Superior temporal gyrus (tissue), 1 donor: ENCODE results near the gene WDR76.
"Not testable (repeated sequence)": the region's sequence is repeated elsewhere in the genome, so short reads cannot be mapped to it uniquely, and the experiment has no call there.

Source experiments
- DNase-seq: peaks from one replicate; pipeline ENCODE4 v3.0.0-alpha.2; 2016; ENCODE audit errors: extremely low spot score

The WDR76 gene

DNA sequence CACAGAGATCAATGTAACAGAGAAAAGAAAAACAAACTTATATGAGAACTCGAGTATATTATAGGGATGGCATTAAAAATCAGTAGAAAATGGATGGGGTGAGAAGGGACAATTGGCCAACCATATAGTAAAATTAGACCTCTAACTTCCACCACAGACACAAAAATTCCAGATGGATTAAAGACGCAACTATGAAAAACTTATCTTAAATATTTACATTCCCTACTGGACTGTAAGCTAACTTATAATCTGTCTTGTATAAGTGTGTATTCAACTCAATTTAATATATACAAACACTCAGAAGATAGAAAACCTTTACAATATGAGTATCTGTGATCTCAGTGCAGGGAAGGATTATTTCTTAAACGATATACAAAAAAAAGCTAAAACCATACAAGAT lies 5.3 kb upstream of the WDR76 start:
- DNase-seq, result no peak

DNA sequence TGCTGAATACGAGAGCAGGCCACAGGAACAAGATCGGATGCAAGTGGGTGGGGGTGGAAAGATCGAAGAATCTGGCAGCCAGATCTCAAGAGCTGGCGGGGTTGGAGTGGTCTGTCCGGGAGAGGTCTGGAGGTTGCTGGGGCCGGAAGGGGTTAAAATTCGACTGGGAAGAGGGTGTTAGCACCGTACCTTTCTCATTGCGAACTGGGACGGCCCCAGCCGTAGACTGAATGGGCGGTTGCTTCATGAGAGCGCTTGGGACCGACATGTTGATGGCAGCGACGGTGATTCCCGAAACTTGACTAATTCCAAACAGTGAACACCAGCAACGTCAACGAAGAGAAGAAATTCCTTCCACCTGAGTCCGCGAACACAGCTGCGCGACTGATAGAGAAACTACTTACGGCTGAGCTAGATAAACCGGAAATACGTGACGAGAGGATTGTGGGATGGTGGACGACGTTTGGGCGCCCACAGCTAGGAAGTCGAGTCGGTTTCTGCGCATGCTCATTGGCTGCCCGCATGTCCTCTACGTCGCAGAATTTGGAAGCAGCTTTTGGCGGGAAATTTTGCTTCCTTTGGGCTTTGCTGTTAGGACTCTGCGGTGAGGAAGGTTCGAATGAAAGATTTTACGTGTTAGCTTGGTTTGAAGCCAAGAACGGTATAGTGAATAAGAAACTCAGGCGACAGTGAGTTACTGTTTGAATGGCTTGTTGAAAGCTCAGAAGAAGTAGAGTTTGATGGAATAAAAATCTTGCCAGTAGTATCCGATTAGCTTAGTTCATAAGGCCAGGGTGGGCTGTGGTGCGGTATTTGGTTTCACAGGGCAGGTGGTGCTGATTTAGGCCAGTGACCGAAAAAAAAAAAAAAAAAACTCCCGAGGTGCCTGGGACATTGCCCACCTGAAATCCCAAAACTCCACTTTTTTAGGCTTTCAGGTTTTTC lies 2.2 kb upstream of the WDR76 start, which contains the start of gene MFAP1:
Gene MFAP1 (minus strand): TSS at position 389 of the 945 bp plus-strand sequence. CDS start 121 bp downstream, at position 268.
- peak; percentile 100 for DNase-seq

DNA sequence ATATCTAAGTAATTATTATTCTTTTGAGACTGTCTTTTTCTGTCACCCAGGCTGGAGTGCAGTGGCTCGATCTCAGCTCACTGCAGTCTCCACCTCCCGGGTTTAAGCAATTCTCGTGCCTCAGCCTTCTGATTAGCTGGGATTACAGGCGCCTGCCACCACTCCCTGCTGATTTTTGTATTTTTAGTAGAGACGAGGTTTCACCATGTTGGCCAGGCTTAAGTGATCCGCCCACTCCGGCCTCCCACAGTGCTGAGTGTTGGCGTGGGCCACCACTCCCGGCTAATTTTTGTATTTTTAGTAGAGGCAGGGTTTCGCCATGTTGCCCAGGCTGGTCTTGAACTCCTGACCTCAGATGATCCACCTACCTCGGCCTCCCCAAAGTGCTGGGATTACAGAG lies 1.5 kb upstream of the WDR76 start:
- not testable (repeated sequence) for DNase-seq

DNA sequence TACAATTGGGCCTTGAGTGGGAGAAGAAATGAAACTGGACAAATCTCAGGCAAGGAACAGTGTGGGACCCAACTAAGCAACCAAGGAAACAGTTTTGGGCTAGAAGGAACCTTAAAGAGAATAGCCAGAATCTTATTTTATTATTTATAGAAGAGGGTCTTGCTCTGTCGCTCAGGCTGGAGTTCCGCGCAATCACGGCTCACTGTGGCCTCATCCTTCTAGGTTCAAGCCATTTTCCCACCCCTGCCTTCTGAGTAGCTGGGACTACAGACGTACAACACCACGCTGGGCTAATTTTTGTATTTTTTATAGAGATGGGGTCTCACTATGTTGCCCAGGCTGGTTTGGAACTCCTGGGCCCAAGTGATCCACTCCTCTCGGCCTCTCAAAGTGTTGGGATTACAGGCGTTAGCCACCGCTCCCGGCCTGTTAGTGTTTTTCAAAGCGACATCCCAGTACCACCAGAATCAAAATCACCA lies 734 bp upstream of the WDR76 start:
- DNase-seq, result no peak

DNA sequence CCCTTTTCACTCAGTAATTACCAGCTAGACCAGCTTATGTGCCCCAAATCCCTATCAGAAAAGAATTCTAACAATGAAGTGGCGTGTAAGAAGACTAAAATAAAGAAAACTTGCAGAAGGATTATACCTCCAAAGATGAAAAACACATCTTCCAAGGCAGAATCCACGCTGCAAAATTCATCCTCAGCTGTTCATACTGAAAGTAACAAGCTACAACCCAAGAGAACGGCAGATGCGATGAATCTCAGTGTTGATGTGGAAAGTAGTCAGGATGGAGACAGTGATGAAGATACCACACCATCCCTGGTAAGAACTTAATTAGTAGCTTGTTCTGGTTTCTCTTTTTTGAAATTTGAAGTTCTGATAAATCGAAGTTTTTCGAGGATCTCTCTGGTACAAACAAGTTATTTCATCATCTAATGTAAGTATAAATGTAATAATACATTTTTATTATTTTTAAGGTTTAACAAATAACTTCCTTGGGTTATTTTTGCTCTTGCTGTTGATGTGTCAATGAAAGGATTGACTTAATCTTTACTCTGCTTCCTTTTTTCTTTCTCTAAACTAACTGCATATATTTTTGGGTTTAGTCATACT lies 1.4 kb downstream of the WDR76 start:
- no peak for DNase-seq

DNA sequence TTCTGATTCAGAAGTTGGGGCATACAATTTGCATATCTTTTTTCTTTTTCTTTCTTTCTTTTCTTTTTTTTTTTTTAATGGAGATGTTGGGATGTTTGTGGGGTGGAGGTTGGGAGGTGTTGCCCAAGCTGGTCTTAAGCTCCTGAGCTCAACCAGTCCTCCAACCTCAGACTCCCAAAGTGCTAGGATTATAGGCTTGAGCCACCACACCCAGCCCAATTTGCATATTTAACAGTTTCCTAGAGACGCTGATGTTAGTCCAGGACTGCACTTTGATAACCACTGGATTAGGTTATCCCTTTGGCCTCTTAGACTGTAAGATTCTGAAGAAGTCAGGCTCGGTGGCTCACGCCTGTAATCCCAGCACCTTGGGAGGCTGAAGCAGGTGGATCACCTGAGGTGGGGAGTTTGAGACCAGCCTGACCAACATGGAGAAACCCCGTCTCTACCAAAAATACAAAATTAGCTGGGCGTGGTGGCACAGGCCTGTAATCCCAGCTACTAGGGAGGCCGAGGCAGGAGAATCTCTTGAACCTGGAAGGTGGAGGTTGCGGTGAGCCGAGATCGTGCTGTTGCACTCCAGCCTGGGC lies 3.2 kb downstream of the WDR76 start:
- not testable (repeated sequence) for DNase-seq

DNA sequence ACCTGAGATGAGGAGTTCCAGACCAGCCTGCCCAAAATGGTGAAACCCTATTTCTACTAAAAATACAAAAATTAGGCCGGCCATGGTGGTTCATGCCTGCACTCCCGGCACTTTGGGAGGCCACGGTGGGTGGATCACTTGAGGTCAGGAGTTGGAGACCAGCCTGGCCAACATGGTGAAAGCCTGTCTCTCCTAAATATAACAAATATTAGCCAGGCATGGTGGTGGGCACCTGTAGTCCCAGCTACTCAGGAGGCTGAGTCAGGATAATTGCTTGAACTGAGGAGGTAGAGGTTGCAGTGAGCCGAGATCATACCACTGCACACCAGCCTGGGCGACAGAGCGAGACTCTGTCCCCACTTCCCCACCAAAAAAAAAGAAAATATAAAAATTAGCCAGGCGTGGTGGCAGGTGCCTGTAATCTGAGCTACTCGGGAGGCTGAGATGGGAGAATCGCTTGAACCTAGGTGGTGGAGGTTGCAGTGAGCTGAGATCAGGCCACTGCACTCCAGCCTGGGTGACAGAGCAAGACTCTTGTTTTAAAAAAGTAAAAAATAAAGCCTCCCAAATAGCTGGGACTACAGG lies 4.0 kb downstream of the WDR76 start:
- DNase-seq, result not testable (repeated sequence)

DNA sequence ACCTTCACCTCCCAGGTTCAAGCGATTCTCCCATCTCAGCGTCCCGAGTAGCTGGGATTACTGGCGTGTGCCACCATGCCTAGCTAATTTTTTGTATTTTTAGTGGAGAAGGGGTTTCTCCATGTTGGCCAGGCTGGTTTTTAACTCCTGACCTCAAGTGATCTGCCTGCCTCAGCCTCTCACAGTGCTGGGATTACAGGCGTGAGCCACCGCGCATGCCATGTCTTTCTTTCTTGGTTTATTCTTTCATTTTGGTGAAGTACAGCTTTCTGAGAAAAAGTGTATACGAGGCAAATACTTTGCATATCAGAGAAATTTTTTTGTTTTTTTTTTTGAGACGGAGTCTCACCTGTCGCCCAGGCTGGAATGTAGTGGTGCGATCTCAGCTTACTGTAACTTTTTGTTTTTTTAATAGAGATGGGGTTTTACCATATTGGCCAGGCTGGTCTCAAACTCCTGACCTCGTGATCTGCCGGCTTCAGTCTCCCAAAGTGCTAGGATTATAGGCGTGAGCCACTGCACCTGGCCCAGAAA lies 4.8 kb downstream of the WDR76 start:
- DNase-seq, result not testable (repeated sequence)

DNA sequence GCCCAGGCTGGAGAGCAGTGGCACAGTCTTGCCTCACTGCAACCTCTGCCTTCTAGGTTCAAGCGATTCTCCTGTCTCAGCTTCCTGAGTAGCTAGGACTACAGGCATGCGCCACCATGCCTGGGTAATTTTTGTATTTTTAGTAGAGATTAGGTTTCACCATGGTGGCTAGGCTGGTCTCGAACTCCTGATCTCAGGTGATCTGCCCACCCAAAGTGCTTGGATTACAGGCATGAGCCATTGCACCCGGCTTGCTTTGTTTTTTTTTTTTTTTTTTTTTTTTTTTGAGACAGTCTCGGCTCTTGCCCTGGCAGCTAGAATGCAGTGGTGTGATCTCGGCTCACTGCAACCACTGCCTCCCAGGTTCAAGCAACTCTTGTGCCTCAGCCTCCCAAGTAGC lies 5.7 kb downstream of the WDR76 start:
- not testable (repeated sequence) for DNase-seq

DNA sequence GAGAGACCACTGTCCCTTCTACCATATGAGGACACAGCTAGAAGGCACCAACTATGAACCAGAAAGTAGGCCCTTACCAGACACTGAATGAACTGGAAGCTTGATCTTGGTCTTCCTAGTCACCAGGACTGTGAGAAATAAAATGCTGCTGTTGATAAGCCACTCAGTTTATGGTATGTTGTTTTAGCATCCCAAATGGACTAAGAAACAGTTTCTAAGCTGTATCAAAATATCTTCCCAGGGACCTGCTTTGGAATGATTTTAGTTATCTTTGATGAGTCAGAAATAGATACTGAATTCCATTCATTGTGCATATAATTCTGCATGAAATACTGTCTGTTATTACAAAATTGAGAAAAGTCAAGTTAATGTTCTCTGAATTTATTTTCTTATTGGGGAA lies 18.6 kb downstream of the WDR76 start:
- DNase-seq, result no peak

DNA sequence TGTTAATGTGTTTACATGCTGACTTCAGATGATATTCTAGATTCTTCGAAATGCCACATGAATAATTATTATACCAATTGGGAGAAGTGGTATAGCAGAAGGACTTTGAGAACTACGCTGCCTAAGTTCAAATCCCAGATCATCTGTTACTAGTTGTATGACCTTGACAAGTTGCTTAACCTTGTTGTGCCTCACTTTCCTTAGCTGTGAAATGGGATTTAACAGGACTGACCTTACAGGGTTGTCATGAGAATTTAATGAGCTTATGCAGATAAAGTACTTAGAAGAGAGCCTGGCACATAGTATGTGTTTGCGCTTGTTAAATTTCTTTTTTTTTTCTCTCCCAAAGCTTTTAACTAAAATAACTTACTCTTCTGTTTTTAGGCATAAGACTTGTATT lies 24.4 kb downstream of the WDR76 start:
- no peak for DNase-seq

DNA sequence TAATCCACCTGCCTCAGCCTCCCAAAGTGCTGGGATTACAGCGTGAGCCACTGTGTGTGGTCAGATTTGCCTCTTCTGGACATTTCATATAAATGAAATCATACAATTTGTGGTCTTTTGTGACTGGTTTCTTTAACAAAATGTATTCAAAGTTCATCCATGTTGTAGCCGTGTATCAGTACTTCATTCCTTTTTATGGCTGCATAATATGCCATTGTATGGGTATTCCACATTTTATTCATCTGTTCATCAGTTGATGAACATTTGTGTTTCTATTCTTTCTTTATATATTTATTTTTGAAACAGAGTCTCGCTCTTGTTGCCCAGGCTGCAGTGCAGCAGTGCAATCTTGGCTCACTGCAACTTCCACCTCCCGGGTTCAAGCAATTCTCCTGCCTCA lies 25.8 kb downstream of the WDR76 start:
- no peak for DNase-seq

DNA sequence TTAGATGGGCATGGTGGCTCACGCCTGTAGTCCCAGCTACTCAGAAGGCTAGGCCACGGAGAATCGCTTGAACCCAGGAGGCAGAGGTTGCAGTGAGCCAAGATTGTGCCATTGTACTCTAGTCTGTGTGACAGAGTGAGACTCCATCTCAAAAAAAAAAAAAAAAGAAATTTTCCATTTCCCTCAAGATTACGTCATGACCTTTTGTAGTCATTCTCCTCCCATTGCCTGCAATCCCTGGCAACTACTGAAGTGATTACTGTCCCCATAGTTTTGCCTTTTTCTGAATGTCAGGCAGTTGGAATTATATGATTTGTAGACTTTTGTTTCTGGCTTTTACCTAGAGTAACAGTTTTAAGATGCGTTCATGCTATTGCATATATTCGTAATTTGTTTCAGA lies 28.0 kb downstream of the WDR76 start:
- DNase-seq, result no peak

DNA sequence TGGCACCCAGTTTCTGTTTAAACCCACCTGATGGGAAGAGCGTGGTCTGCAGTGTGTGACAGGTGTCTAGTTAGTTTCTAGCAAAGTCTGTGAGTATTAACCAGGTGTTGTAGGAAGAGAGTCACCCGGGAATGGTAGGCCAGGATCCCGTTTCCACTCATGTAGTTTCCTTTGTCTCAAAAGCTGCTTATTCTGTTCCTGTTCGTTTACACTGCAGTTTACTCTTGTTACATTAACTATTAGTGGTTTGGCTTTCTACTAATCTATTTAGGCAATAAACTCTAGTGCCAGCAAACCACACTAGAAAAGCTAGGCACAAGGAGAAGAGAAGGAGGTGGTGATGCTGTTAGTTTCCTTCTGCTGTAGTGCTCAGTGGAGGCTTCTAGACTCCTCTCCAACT lies 32.7 kb downstream of the WDR76 start:
- no peak for DNase-seq

DNA sequence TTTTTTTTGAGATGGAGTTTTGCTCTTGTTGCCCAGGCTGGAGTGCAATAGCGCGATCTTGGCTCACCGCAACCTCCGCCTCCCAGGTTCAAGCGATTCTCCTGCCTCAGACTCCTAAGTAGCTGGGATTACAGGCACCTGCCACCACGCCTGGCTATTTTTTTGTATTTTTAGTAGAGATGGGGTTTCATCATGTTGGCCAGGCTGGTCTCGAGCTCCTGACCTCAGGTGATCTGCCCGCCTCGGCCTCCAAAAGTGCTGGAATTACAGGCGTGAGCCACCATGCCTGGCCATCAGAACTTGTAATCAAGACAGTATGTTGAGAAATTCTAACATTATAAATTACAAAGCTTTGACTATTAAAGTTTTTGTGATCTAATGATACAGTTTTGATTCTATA lies 39.8 kb downstream of the WDR76 start:
- DNase-seq, result not testable (repeated sequence)

DNA sequence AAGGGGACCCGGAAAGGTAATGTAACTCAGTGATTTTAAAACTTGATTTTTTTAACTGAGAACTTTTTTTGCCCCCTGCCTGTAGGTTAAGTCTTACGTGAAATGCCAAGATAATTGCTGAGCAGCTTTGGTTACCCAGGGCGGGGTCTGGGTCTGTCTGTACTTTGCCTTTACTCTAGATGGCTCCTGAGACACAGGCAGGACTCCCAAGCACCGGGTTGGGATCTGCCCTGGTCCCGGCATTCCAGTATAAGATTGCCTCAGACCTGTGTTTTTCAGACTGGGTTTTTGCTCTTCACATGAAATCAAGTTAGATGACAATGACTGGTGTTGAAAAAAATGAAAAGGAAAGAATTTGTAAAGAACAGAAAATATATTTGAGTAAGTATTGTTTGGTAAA lies 40.3 kb downstream of the WDR76 start:
- DNase-seq, result no peak

DNA sequence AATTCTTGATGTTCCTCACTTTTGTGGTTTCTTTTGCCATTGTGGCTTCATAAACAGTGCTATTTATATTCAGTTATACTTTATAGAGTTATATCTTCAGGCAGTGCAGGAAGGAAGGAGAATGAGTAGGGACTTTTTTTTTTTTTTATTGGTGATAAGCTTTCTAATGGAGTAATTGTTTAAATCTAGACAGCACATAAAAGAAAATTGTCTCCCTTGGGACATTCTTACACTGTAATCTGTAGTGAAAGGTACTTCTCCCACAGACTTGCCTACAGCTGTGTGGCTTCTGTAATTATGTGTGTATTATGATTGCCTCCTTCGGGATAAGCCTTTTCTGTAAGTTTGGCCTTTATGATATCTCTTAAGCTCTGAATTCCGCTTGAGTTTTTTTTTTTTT lies 41.6 kb downstream of the WDR76 start:
- DNase-seq, result no peak

DNA sequence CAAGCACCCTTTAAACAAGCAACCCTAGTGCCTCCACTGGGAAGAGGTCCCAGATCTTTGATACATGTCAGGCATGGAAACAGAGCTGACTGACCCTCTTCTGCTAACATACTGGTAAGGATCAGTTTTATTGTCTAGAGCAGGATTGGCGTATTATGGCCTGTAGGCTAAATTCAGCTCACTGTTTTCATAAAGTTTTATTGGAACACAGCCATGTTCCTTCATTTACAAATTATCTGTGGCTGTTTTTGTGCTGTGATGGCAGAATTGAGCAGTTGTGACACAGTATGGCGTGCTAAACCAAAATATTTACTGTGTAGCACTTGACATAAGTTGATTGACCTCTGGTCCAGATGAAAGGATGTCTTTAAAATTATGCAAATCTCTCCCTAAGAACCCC lies 45.0 kb downstream of the WDR76 start:
- DNase-seq, result no peak

DNA sequence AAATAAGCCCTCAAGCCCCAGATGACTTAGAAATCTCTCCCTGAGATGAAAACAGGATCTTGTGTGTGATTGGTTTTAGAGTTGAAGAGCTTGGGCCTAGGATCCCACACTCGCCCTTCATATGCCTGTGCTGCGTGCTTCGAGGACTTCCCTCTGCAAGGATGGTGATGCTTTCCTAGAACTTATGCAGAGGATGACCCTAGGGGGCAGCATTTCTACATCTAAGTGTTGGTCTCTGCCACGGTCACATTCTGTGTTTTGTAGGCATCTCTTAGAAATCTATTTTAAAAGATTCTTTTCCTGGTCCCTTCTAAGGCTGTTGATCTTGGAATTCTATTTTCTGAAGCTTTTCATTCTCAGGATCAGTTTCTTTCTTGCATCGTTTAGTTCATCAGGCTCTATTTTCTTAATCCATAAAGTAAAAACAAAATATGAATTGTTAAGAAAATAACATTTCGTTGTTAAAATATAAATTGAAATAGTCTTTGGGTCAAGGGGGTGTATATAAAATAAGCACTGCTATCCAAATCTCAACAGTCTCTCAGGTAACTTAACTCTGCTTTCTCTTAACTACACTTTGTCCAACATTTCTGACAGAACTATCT lies 45.7 kb downstream of the WDR76 start:
- peak; percentile 96 for DNase-seq

DNA sequence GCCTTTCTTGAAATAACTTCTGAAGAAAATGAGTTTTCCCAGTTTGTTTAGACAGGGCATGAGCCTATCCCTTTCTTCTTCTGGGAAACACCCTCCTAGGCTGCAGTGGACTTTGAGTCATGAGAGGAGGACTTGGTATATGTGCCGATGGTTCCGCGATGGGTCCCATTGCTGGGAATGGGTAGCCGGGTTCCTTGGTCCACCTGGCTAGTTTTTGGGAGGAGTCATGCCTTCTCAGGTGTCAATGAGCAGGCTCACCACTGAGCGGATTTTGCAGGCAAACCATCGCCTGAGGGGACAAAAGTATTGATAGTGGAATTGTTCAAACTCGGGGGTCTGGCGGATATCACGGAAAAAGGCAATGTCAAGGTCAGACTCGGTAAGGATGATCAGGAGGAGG lies 46.8 kb downstream of the WDR76 start:
- no peak for DNase-seq

DNA sequence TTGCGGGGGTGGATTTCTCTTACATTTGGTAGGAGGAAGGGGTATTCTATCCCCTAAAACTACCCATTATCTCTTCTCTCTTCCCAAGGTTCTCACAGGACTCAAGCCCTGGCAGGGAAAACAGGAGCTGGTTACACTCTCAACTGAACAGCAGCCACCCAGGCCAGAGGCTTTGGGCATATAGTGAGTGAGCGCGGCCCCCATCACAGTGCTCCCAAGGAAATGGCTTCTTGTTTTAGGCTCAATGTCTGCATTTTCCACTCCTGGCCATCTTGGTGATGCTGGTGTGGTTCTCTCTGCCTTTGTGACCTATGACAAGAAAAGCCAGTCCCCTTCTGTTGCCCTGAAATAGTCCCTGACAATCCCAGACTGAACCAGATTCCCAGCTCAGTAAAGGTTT lies 50.1 kb downstream of the WDR76 start:
- DNase-seq, result no peak

DNA sequence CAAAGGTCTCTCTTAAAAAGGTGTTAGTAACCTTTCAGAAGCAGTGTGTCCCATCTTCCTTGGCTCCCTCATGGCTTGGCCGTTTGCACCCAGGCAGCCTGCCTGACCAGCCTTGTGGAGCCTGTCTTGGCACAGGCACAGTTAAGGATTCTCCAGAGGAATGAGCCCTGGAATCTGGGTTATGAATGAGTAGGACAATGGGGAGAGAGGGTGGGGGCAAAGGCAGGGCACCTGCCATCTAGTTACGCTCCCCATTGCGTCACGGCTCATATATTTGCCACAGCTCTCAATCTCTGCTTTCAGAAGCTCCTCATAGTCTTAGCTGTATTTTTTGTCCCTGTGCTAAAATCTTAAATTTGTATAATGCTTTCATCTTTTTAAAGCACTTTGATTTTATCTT lies 50.6 kb downstream of the WDR76 start:
- DNase-seq, result no peak
